Endodermal cell (in vitro differentiated cells): ENCODE measurements around the gene BHLHE23. TPM values are rescaled to one million over a fixed set of nuclear protein-coding genes. Genes with fewer than 3 reads are reported as not detected.

Experiments
- DNase-seq: peaks from one replicate; pipeline ENCODE4 v3.0.0-alpha.2; 2017
- H3K27ac ChIP-seq: 2 replicates; pipeline ENCODE4 v1.5.1; 2013; ENCODE audit warnings: mild to moderate bottlenecking, low read depth, low read length, moderate library complexity
- H3K27me3 ChIP-seq: 2 replicates; pipeline ENCODE4 v1.6.1; 2013; ENCODE audit warnings: mild to moderate bottlenecking, low read length, moderate library complexity; ENCODE audit not compliant: insufficient read depth, control insufficient read depth, poor library complexity, severe bottlenecking
- H3K36me3 ChIP-seq: 2 replicates; pipeline ENCODE4 v1.7.0; 2013; ENCODE audit warnings: mild to moderate bottlenecking, low read length, moderate library complexity; ENCODE audit not compliant: control insufficient read depth, insufficient read depth
- H3K4me1 ChIP-seq: one replicate; pipeline ENCODE4 v1.7.0; 2013; ENCODE audit warnings: low read length; ENCODE audit not compliant: control insufficient read depth, insufficient read depth
- H3K4me3 ChIP-seq: 2 replicates; pipeline ENCODE4 v1.5.1; 2013; ENCODE audit warnings: mild to moderate bottlenecking, low read length, moderate library complexity
- H3K9ac ChIP-seq: 2 replicates; pipeline ENCODE4 v1.6.1; 2013; ENCODE audit warnings: mild to moderate bottlenecking, low read length, moderate library complexity; ENCODE audit not compliant: poor library complexity, severe bottlenecking; ENCODE audit errors: extremely low read depth
- H3K9me3 ChIP-seq: 2 replicates; pipeline ENCODE4 v1.6.1; 2013; ENCODE audit warnings: mild to moderate bottlenecking, low read length, moderate library complexity; ENCODE audit not compliant: control insufficient read depth
- H3K27ac Mint-ChIP-seq: 2 replicates; pipeline ENCODE4 v1.8.0; 2020; ENCODE audit warnings: mixed read lengths
- H3K27me3 Mint-ChIP-seq: 2 replicates; pipeline ENCODE4 v1.8.0; 2021; ENCODE audit warnings: mild to moderate bottlenecking, mixed read lengths; ENCODE audit not compliant: insufficient read depth
- H3K36me3 Mint-ChIP-seq: 2 replicates; pipeline ENCODE4 v1.8.0; 2020; ENCODE audit warnings: low read depth, mixed read lengths
- H3K4me1 Mint-ChIP-seq: 2 replicates; pipeline ENCODE4 v1.8.0; 2020; ENCODE audit warnings: mixed read lengths
- H3K4me3 Mint-ChIP-seq: 2 replicates; pipeline ENCODE4 v1.8.0; 2020; ENCODE audit warnings: mild to moderate bottlenecking, moderate library complexity, mixed read lengths
- H3K9me3 Mint-ChIP-seq: 2 replicates; pipeline ENCODE4 v1.8.0; 2020; ENCODE audit warnings: mild to moderate bottlenecking, mixed read lengths
- CTCF ChIP-seq: fragments of 200-600 bp; sonication (generic); conservative IDR thresholded peaks from 2 replicates; pipeline ENCODE4 v1.5.0; 2021; ENCODE audit warnings: antibody characterized with exemption, mild to moderate bottlenecking
- WGBS, 2 experiments: methylation state at CpG; one replicate each; pipeline versions ENCODE4 v1.1.5 to v1.1.7; 2013; ENCODE audit warnings: missing lambda C conversion rate in 2 of 2, mixed read lengths in 1 of 2; ENCODE audit not compliant: insufficient coverage in 1 of 2, insufficient read length in 1 of 2; 5-methylcytosine and 5-hydroxymethylcytosine counted together
- total RNA-seq, 2 donors: library from RNA; stranded (reverse); fragmentation: NEBNext Ultra II Directional in 1 of 2; extraction: Animal tissue kit (Norgen Biotek cat#: 25700) in 1 of 2; gene quantifications; 2 replicates in 1 of 2; 3 replicates in 1 of 2; pipeline ENCODE4 v1.2.1, GENCODE V29; 2021

BHLHE23 gene
- total RNA-seq, 2 donors from 2014 or later: not detected

- H3K4me3 ChIP-seq: no peak overlapping the region
- Mint-ChIP-seq H3K4me1 (no peaks in the 10 kb centered on the region), H3K27me3 (peaks cover 3% of the 10 kb centered on the region), H3K9me3 (peaks cover 7% of the 10 kb centered on the region), H3K27ac (no peak overlapping the region), H3K36me3 (peaks cover 1% of the 10 kb centered on the region), H3K4me3 (no peak overlapping the region)
- no peak for TF ChIP-seq CTCF
- H3K27me3 ChIP-seq: peaks cover 6% of the 10 kb centered on the region
- no peaks in the 10 kb centered on the region for H3K4me1 ChIP-seq
- no peak for DNase-seq
- no peak overlapping the region for H3K9ac ChIP-seq
- H3K27ac ChIP-seq: no peak overlapping the region
- H3K36me3 ChIP-seq: no peaks in the 10 kb centered on the region
- WGBS, 2 experiments: 83 to 90% methylated on average over 7 to 12 of the region's 12 CpGs
- H3K9me3 ChIP-seq: no peaks in the 10 kb centered on the region
Observed at GRCh38 chr20:63022501-63022900, 15.7 kb upstream of the BHLHE23 start.

GRCh38 chr20:63021356-63022321, 14.9 kb upstream of the BHLHE23 start:
- H3K9me3 Mint-ChIP-seq: peaks cover 7% of the 10 kb centered on the region
- no peaks in the 10 kb centered on the region for H3K36me3 ChIP-seq
- no peak overlapping the region for H3K4me3 ChIP-seq
- no peaks in the 10 kb centered on the region for H3K27me3 ChIP-seq
- peaks cover 2% of the 10 kb centered on the region for H3K27me3 Mint-ChIP-seq
- no peak overlapping the region for H3K27ac ChIP-seq
- no peaks in the 10 kb centered on the region for H3K9me3 ChIP-seq
- no peak overlapping the region for H3K27ac Mint-ChIP-seq
- DNase-seq: no peak
- H3K36me3 Mint-ChIP-seq: peaks cover 1% of the 10 kb centered on the region
- TF ChIP-seq CTCF: no peak
- 91 to 94% methylated on average over 31 to 40 of the region's 40 CpGs for WGBS, 2 experiments
- no peaks in the 10 kb centered on the region for H3K4me1 Mint-ChIP-seq
- no peaks in the 10 kb centered on the region for H3K4me1 ChIP-seq
- no peak overlapping the region for H3K4me3 Mint-ChIP-seq
- no peak overlapping the region for H3K9ac ChIP-seq

GRCh38 chr20:63020681-63021080, 13.9 kb upstream of the BHLHE23 start:
- no peak overlapping the region for H3K4me3 Mint-ChIP-seq
- Histone ChIP-seq H3K27ac (no peak overlapping the region), H3K9ac (no peak overlapping the region), H3K4me3 (no peak overlapping the region), H3K4me1 (no peaks in the 10 kb centered on the region), H3K9me3 (no peaks in the 10 kb centered on the region), H3K27me3 (no peaks in the 10 kb centered on the region), H3K36me3 (no peaks in the 10 kb centered on the region)
- H3K9me3 Mint-ChIP-seq: peaks cover 7% of the 10 kb centered on the region
- H3K27ac Mint-ChIP-seq: no peak overlapping the region
- TF ChIP-seq CTCF: no peak
- H3K36me3 Mint-ChIP-seq: peaks cover 1% of the 10 kb centered on the region
- peaks cover 2% of the 10 kb centered on the region for H3K27me3 Mint-ChIP-seq
- no peaks in the 10 kb centered on the region for H3K4me1 Mint-ChIP-seq
- WGBS, 2 experiments: 81 to 82% methylated on average over 6 to 10 of the region's 10 CpGs
- no peak for DNase-seq
